HepG2 (cell line): Measurements from ENCODE around the gene MYO5A. TPM values are rescaled to one million over a fixed set of nuclear protein-coding genes. Genes with fewer than 3 reads are reported as not detected.

Experiments
- ATAC-seq: fragments of 200-7000 bp; cut with Tn5 transposase; 3 replicates; pipeline ENCODE4 v1.9.1; 2020; ENCODE audit warnings: mild to moderate bottlenecking, moderate library complexity
- BruUV-seq: library from RNA; stranded (reverse); fragments of 400-500 nt; replicated peaks from 2 replicates; lab custom pipeline; 2021; lab: Mats Ljungman, UMichigan
- CTCF ChIA-PET: fragments of 300-600 bp; formaldehyde crosslinking; extraction: SDS; loops from one replicate; lab custom pipeline; 2021; ENCODE audit warnings: low total read pairs, inconsistent platforms, low intra/inter-chr PET ratio; lab: Yijun Ruan, JAX
- POLR2A ChIA-PET: fragments of 350-600 bp; sonication (Branson Sonifier 250); formaldehyde crosslinking; loops from one replicate; lab custom pipeline; 2020; ENCODE audit warnings: antibody characterized with exemption, inconsistent platforms; lab: Yijun Ruan, JAX
- DNase-seq: peaks from one replicate; pipeline ENCODE4 v3.0.0-alpha.2; 2015; ENCODE audit warnings: low spot score
- FAIRE-seq: peaks from 3 replicates; lab custom pipeline; 2011; peaks lifted over from hg19 to GRCh38; lab: Jason Lieb, UNC
- H2AFZ ChIP-seq: one replicate; pipeline ENCODE4 v1.6.1; 2011; ENCODE audit warnings: low read length, inconsistent platforms
- H3K27ac ChIP-seq: fragments of 300-600 bp; 3 replicates; pipeline ENCODE4 v1.8.0; 2011; ENCODE audit warnings: mixed run types, mild to moderate bottlenecking, mixed read lengths, low read length, inconsistent platforms; ENCODE audit not compliant: insufficient read depth; ENCODE audit errors: extremely low read length
- H3K27me3 ChIP-seq, 2 experiments: fragments of 200-600 bp in 1 of 2; 2 replicates in 1 of 2; 3 replicates in 1 of 2; pipeline versions ENCODE4 v1.6.0 to v1.8.0; 2011; ENCODE audit warnings: low read length in 2 of 2, mild to moderate bottlenecking in 2 of 2, moderate library complexity in 2 of 2, inconsistent platforms in 1 of 2; ENCODE audit not compliant: insufficient read depth in 2 of 2, control insufficient read depth in 1 of 2
- H3K36me3 ChIP-seq, 2 experiments: fragments of 200-600 bp in 1 of 2; replicated peaks in 1 of 2; 2 replicates in 1 of 2; 3 replicates in 1 of 2; pipeline versions ENCODE4 v1.5.1 to v1.8.0; 2011; ENCODE audit warnings: low read length in 2 of 2, inconsistent platforms in 1 of 2; ENCODE audit not compliant: insufficient read depth in 2 of 2, control insufficient read depth in 1 of 2
- H3K4me1 ChIP-seq: 2 replicates; pipeline ENCODE4 v1.5.1; 2012; ENCODE audit warnings: low read length, inconsistent platforms; ENCODE audit not compliant: insufficient read depth
- H3K4me2 ChIP-seq: 2 replicates; pipeline ENCODE4 v1.6.0; 2011; ENCODE audit warnings: low read depth, low read length, inconsistent platforms
- H3K4me3 ChIP-seq, 3 experiments: fragments of 200-600 bp in 1 of 3; sonication (generic), shearing (Covaris generic) in 1 of 3; replicated peaks in 1 of 3; 2 replicates each; pipeline ENCODE4 v1.5.1; 2011 to 2016; ENCODE audit warnings: low read length in 3 of 3, inconsistent platforms in 2 of 3, low read depth in 2 of 3, mild to moderate bottlenecking in 2 of 3, control low read depth in 1 of 3, mixed read lengths in 1 of 3; ENCODE audit not compliant: insufficient read depth in 1 of 3
- H3K79me2 ChIP-seq: one replicate; pipeline ENCODE4 v1.6.1; 2011; ENCODE audit warnings: low read length, inconsistent platforms; ENCODE audit not compliant: insufficient read depth
- H3K9ac ChIP-seq: 2 replicates; pipeline ENCODE4 v1.6.0; 2011; ENCODE audit warnings: mild to moderate bottlenecking, low read depth, low read length, inconsistent platforms; ENCODE audit not compliant: insufficient read depth
- H3K9me3 ChIP-seq: 2 replicates; pipeline ENCODE4 v1.5.1; 2012; ENCODE audit warnings: mild to moderate bottlenecking, low read length
- H4K20me1 ChIP-seq: 2 replicates; pipeline ENCODE4 v1.6.0; 2011; ENCODE audit warnings: inconsistent platforms, mild to moderate bottlenecking, low read length, moderate library complexity; ENCODE audit not compliant: insufficient read depth
- CREB1 ChIP-seq, 2 experiments: fragments of 450-650 bp in 1 of 2; IDR thresholded peaks; 2 replicates each; pipeline ENCODE4 v1.6.1; 2016 to 2017; ENCODE audit warnings: control low read depth in 1 of 2, mild to moderate bottlenecking in 1 of 2, missing compliant biosample characterization in 1 of 2, missing genetic modification characterization in 1 of 2
- HOXA9 ChIP-seq: sonication (generic); formaldehyde crosslinking; IDR thresholded peaks from 2 replicates; pipeline ENCODE4 v1.8.1; 2022; ENCODE audit warnings: missing genetic modification reagents, mild to moderate bottlenecking, moderate library complexity, borderline replicate concordance
- KDM3A ChIP-seq: IDR thresholded peaks from 2 replicates; pipeline ENCODE4 v1.6.1; 2018; ENCODE audit warnings: low read depth, missing compliant biosample characterization
- SRSF4 ChIP-seq: fragments of 200-400 bp; formaldehyde crosslinking; IDR thresholded peaks from one replicate; pipeline ENCODE4 v1.6.1; 2018; ENCODE audit warnings: mild to moderate bottlenecking, low read depth, low read length, moderate library complexity; ENCODE audit not compliant: poor library complexity, severe bottlenecking
- SYNCRIP ChIP-seq: fragments of 200-400 bp; formaldehyde crosslinking; IDR thresholded peaks from 2 replicates; pipeline ENCODE4 v1.6.1; 2018; ENCODE audit warnings: mild to moderate bottlenecking, low read depth, low read length; ENCODE audit not compliant: insufficient read depth
- YEATS4 ChIP-seq: sonication (generic); formaldehyde crosslinking; IDR thresholded peaks from 2 replicates; pipeline ENCODE4 v1.4.0; 2020; ENCODE audit warnings: missing genetic modification reagents, borderline replicate concordance
- ZBTB4 ChIP-seq: sonication (generic); formaldehyde crosslinking; IDR thresholded peaks from 2 replicates; pipeline ENCODE4 v1.4.0; 2020; ENCODE audit warnings: missing genetic modification reagents, mild to moderate bottlenecking, borderline replicate concordance
- ZNF687 ChIP-seq: sonication (generic); formaldehyde crosslinking; IDR thresholded peaks from 2 replicates; pipeline ENCODE4 v1.5.1; 2020; ENCODE audit warnings: mild to moderate bottlenecking, missing genetic modification reagents, moderate library complexity
- ZNF737 ChIP-seq: sonication (generic); formaldehyde crosslinking; IDR thresholded peaks from 2 replicates; pipeline ENCODE4 v1.5.0; 2020; ENCODE audit warnings: missing genetic modification reagents, mild to moderate bottlenecking, borderline replicate concordance
- ZNF83 ChIP-seq: sonication (generic); formaldehyde crosslinking; IDR thresholded peaks from 2 replicates; pipeline ENCODE4 v1.4.0; 2020; ENCODE audit warnings: missing genetic modification reagents, mild to moderate bottlenecking, borderline replicate concordance
- WGBS: methylation state at CpG from one replicate; pipeline ENCODE4 v1.1.6; 2017; ENCODE audit warnings: low lambda C conversion rate; 5-methylcytosine and 5-hydroxymethylcytosine counted together
- in situ Hi-C: cut with HindIII; loops from 2 replicates; pipeline ENCODE4 v1.10.0; 2017; ENCODE audit warnings: low pct_unique_long_range_greater_than_20kb; ENCODE audit not compliant: extremely low pct_ligation_motif_present
- intact Hi-C: fragments of 100-400 bp; cut with micrococcal nuclease; formaldehyde crosslinking; loops from one replicate; pipeline ENCODE4 v1.10.0; 2022; ENCODE audit not compliant: unreplicated experiment
- polyA plus RNA-seq, 8 experiments: library from polyadenylated mRNA; depleted of rRNA in 3 of 8; stranded (reverse) in 7 of 8; unstranded in 1 of 8; fragments of >200 nt; fragmentation: Illumina TruSeq in 4 of 8; extraction: Trizol in 4 of 8; gene quantifications; 2 replicates each; pipeline versions ENCODE4 v1.2.1 to v1.2.3, GENCODE V29; 2011 to 2016; ENCODE audit warnings: low read depth in 4 of 8, missing spikeins in 1 of 8, mixed read lengths in 1 of 8; ENCODE audit not compliant: insufficient read depth in 1 of 8
- total RNA-seq, 5 experiments: library from RNA; depleted of rRNA; stranded (reverse); fragments of >200 nt; fragmentation: Illumina TruSeq; extraction: Trizol; gene quantifications; 2 replicates each; pipeline ENCODE4 v1.2.3, GENCODE V29; 2016; ENCODE audit warnings: low read depth in 1 of 5
- TF ChIP-seq, protein P1 (sequence below): sonication (generic); formaldehyde crosslinking; conservative IDR thresholded peaks from 2 replicates; pipeline ENCODE4 v1.8.1; 2023; ENCODE audit warnings: missing genetic modification reagents
- TF ChIP-seq, protein P2 (sequence below): sonication (generic); formaldehyde crosslinking; IDR thresholded peaks from 2 replicates; pipeline ENCODE4 v1.4.0; 2020; ENCODE audit warnings: mild to moderate bottlenecking, missing genetic modification reagents

MYO5A gene
- total and polyA plus RNA-seq, 2 of the 13 experiments (the other 11 are each of a cell fraction or from before 2014, with no cell fraction given): 2.8 to 4.8 TPM

GRCh38 chr15:52340093-52340492 lies 188.6 kb downstream of the MYO5A start:
- Histone ChIP-seq H3K4me2 (no peak overlapping the region), H3K36me3 (no peaks in the 10 kb centered on the region), H3K79me2 (no peaks in the 10 kb centered on the region), H3K27ac (peak overlapping the region; percentile 45), H4K20me1 (no peaks in the 10 kb centered on the region), H3K4me1 (peaks cover 35% of the 10 kb centered on the region), H3K9me3 (no peaks in the 10 kb centered on the region), H3K9ac (no peak overlapping the region), H2AFZ (no peak overlapping the region), H3K27me3 (no peaks in the 10 kb centered on the region; a peak in 1 of 5 replicates), H3K4me3 (no peak overlapping the region)
- in situ Hi-C loops: no loop called here
- DNase-seq (no peak), ATAC-seq (no peak), FAIRE-seq (no peak)
- CTCF ChIA-PET: no interaction called here
- WGBS: over 99% methylated on average over 16 of the region's 16 CpGs
- intact Hi-C loops: no loop called here
- TSS peak; percentile 56 for BruUV-seq
- POLR2A ChIA-PET: interaction anchor here (1.0 kb wide), 1 partner anchor 44 kb away, joined by 4 read pairs; the partner anchor contains the start of gene MYO5C
- 0 out of 2 replicates have a peak, but pooled peaks have one; percentile 17 for TF ChIP-seq ZBTB4 (CRISPR knock-in tag)
- peak; percentile 53; the same call in 1 of the 2 replicates for TF ChIP-seq ZNF687
- TF ChIP-seq KDM3A (CRISPR knock-in tag): no peak
- no peak for TF ChIP-seq HOXA9 (CRISPR knock-in tag)
- 0 out of 2 replicates have a peak, but pooled peaks have one; percentile 28 for TF ChIP-seq YEATS4 (CRISPR knock-in tag)
- TF ChIP-seq, protein P1, sequence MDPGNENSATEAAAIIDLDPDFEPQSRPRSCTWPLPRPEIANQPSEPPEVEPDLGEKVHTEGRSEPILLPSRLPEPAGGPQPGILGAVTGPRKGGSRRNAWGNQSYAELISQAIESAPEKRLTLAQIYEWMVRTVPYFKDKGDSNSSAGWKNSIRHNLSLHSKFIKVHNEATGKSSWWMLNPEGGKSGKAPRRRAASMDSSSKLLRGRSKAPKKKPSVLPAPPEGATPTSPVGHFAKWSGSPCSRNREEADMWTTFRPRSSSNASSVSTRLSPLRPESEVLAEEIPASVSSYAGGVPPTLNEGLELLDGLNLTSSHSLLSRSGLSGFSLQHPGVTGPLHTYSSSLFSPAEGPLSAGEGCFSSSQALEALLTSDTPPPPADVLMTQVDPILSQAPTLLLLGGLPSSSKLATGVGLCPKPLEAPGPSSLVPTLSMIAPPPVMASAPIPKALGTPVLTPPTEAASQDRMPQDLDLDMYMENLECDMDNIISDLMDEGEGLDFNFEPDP (CRISPR knock-in tag): 0 out of 2 replicates have a peak, but pooled peaks have one; percentile 33
- no peak for TF ChIP-seq ZNF83 (CRISPR knock-in tag)
- no peak for TF ChIP-seq ZNF737 (CRISPR knock-in tag)
- TF ChIP-seq, protein P2, sequence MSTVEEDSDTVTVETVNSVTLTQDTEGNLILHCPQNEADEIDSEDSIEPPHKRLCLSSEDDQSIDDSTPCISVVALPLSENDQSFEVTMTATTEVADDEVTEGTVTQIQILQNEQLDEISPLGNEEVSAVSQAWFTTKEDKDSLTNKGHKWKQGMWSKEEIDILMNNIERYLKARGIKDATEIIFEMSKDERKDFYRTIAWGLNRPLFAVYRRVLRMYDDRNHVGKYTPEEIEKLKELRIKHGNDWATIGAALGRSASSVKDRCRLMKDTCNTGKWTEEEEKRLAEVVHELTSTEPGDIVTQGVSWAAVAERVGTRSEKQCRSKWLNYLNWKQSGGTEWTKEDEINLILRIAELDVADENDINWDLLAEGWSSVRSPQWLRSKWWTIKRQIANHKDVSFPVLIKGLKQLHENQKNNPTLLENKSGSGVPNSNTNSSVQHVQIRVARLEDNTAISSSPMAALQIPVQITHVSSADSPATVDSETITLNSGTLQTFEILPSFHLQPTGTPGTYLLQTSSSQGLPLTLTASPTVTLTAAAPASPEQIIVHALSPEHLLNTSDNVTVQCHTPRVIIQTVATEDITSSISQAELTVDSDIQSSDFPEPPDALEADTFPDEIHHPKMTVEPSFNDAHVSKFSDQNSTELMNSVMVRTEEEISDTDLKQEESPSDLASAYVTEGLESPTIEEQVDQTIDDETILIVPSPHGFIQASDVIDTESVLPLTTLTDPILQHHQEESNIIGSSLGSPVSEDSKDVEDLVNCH (CRISPR knock-in tag): no peak
- TF ChIP-seq CREB1 (IDR thresholded peaks at IDR 0.05): no peak
- no peak for TF ChIP-seq CREB1 (CRISPR knock-in tag; IDR thresholded peaks at IDR 0.05)
- TF ChIP-seq SRSF4: no peak
- no peak for TF ChIP-seq SYNCRIP
